HG02678 (cell line): ENCODE data around the gene HCRTR2.
A peak's percentile ranks its signal among the peaks of the same experiment; 100 is the strongest.
"Not testable (repeated sequence)": the region's sequence is repeated elsewhere in the genome, so short reads cannot be mapped to it uniquely, and the experiment has no call there.

Experiments
- ATAC-seq: cut with Tn5 transposase; IDR thresholded peaks from one replicate; pipeline ENCODE4 v1.9.1; 2021; ENCODE audit warnings: mild to moderate bottlenecking, moderate library complexity; ENCODE audit not compliant: unreplicated experiment

Gene HCRTR2

DNA sequence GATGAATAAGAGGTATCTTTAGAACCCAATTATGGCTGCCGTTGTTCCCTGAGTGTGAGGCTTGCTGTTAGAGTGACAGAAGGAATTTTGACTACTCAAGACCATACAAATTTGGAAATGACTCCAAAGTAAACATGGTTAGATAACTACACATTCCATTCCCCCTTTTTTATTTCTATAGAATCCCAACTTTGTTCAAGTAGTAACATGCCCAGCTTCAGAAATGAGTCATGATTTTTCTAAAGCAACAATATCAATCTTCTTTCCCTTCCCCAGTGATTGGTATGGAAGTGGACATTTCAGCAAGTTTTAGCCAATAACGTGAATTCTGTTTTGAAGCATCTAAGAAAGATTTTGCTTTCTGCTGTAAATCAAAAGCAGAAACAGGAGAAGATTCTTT lies 37.8 kb downstream of the HCRTR2 start:
- no peak for ATAC-seq

DNA sequence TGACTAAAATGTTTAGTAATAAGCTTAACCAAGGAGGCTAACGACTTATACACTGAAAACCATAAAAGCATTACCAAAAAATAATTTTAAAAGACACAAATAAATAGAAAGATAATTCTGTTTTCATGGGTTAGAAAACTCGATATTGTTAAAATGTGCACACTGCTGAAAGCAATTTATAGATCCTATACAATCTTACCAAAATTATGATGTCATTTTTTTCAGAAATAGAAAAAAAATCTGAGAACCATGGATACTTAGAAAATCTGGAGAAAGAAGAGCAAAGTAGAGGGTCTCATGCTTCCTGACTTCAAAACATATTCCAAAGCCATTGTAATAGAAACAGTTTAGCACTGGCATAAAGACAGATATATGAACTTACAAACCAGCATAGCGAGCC lies 46.6 kb downstream of the HCRTR2 start:
- ATAC-seq, result no peak

DNA sequence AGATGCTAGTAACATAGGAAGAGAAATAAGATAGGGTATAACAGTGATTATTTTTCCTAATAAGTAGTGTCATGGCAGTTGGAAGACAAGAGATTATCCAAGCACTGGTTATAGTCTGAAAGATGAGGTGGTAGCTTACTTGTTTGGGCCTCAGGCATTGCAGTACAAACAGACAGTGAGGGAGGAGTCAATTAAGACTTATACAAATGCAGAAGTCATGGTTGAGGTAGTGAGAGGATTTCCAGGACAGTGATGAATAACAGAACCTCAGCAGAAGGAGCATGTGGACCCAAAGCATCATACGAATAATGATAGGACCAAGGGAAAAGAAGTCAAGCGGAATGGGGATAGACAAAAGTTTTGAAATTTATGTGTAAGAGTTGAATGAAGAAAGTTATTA lies 53.5 kb downstream of the HCRTR2 start:
- no peak for ATAC-seq

DNA sequence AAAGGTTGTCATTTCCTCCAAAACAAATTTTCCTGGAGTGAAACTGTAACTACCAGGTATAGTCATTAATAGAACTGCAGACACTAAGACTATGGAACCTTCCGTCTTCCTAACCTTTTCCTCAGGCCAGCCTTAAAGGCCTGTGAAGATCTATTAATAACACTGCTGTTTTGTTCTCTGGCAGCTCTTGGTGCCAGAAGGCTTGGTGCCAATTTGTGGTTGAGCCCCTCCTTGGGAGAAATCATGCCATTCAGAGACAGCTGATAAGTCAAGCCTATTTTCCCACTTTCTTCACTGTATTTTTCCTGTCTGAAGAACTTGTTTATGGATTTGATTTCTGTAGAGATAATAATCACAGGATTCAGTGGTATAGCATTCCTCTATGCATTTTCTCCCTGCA lies 64.8 kb downstream of the HCRTR2 start:
- ATAC-seq, result no peak

GRCh38 chr6:55240975-55241605 lies 66.8 kb downstream of the HCRTR2 start:
- not testable (repeated sequence) for ATAC-seq

DNA sequence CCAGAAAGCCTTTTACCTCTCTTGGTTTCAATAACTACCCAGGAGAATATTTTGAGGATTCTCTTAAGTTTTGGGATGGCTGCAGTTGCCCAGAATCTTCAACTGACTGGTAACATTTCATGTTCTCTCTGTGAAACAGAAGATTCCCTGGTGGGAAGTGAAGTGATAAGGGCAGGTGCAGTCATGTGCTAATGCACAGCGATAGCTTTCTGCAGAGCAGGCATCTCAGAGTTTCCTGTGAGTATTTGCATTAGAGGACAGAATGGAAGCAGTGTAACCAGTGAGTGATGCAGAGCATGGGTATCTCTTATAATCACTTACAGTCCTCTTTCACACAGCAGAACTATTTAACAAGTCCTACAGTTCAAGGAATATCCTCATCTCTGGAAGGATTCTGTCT lies 76.1 kb downstream of the HCRTR2 start:
- ATAC-seq, result no peak

- ATAC-seq, result no peak
Observed at GRCh38 chr6:55255113-55255512, 80.8 kb downstream of the HCRTR2 start.

DNA sequence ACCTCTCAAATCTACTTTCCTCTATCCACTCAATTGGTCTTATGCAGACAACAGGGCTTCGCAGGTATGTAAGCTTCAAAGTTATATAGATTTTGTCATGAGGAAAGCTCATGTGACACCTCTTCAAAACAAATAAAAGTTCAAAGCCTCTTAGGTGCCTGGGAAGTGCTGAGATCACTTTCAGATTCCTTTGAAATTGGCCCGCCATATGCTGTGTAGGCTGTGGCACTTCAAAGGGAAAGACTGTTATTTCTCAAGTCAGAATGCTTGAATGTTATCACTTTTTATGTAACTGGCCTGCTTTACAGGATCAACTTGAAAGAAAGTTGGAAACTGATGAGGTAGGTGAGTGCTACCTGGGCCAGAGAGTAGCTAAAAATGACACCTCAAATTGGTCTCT lies 85.9 kb downstream of the HCRTR2 start:
- no peak for ATAC-seq

- ATAC-seq, result no peak
Observed at GRCh38 chr6:55265409-55266114, 91.2 kb downstream of the HCRTR2 start.

DNA sequence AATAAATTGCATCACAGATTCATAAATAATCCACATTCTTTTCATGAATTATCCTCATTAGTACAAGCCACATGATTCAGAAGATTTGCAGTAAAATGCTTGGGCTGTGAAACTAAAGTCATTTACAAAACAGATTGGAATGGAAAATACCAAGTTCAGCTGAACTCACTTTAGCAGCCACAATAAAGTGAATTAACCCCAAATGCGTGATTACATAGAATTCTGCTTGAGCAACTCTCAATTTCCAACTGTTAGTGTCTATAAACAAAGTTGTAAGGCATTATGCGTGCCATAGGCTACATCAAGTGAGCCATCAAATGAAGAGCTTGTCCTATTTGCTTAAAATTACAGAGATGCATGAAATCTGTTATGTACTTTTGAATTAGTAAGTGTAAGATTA lies 92.6 kb downstream of the HCRTR2 start:
- ATAC-seq, result no peak

DNA sequence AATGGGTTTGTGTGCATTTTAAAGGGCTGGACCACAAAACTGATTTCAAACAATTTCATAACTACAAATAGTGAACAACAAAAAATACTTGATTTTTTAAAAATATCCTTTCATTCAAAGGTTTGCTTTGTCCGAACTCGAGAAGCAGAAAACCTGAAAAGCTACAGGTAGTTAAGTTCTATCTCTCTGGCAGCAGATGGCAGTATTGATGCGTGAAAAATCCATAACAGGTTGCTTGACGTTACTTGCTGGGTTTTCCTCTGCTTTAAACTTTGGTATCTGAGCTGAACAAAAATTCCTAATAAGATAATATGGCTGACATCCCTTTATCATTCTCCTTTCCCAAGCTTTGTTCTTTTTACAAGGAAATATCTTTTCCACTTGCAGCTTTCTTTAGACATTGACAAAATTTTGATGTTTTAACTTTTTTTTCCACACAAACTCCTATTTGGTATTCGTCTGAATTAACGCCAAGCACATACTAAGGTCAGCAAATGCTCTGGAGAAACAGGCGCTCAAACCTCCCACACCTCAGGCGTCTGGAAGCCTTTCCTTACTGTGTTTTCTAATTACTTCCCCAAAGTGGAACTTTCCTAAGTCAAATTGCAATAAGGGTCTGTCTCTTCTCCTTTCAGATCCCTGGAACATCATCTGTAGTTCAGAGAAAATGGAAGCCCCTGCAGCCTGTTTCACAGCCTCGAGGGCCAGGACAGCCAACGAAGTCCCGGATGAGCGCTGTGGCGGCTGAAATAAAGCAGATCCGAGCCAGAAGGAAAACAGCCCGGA lies 102.6 kb downstream of the HCRTR2 start:
- peak; percentile 55 for ATAC-seq

GRCh38 chr6:55277646-55278045 lies 103.3 kb downstream of the HCRTR2 start:
- no peak for ATAC-seq

DNA sequence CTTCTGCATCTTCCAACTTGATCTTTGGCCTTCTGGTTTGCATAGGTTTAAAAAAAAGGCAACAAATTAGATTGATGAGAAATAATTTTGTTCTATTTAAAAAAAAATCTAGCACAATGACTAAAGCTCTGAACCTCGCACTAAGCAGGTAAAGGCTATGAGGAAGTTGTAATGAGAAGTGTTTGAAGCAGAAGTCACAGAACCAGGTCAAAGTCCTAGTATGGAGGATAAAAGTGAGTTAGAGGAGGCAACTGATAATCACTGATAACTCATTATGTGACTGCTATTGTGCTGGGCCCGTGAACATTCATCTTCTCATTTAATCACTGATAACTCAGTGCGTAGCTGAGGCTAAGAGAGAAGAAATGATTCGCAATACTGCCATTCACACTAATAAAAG lies 106.9 kb downstream of the HCRTR2 start:
- no peak for ATAC-seq

DNA sequence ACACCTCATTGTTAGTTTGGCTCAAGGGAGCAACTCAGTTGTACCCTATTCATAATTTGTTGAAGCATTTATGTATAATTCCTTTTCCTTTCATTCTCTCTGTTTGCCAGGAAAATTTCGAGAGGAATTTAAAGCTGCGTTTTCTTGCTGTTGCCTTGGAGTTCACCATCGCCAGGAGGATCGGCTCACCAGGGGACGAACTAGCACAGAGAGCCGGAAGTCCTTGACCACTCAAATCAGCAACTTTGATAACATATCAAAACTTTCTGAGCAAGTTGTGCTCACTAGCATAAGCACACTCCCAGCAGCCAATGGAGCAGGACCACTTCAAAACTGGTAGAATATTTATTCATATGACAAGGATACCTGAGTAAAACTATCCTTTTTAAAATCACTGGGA lies 107.8 kb downstream of the HCRTR2 start:
- no peak for ATAC-seq

DNA sequence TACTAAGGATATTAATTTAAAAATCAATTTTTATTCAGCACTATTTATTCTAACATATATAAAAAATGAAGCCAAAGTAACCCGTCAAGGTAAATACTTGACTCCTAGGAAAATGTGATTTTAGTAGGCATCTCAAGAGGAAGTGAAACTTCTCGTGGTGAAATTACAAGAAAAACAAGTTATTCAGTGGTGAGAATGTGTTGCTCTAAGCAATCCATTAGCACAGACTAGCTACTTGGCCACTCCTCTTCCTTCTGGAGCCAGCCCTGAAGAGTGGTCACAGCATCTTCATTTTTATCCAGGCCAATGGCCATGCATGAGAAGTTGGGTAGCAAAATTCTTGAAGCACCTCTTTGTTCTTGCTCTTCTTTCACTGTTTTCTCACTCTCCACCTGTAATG lies 112.5 kb downstream of the HCRTR2 start:
- no peak for ATAC-seq

DNA sequence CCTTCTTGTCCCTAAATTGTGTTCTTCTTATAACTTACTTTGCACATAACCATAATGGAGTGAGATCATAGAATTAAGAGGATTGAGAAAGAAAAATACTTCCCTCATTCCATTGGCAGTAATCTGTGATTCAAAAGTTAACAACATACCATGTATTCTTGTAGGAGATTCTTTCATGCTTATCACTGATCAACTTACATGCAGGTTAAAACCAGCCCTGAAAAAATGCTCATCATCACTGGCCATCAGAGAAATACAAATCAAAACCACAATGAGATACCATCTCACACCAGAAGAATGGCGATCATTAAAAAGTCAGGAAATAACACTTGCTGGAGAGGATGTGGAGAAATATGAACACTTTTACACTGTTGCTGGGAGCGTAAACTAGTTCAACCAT lies 116.4 kb downstream of the HCRTR2 start:
- no peak for ATAC-seq

GRCh38 chr6:55293116-55293515 lies 118.8 kb downstream of the HCRTR2 start:
- no peak for ATAC-seq

DNA sequence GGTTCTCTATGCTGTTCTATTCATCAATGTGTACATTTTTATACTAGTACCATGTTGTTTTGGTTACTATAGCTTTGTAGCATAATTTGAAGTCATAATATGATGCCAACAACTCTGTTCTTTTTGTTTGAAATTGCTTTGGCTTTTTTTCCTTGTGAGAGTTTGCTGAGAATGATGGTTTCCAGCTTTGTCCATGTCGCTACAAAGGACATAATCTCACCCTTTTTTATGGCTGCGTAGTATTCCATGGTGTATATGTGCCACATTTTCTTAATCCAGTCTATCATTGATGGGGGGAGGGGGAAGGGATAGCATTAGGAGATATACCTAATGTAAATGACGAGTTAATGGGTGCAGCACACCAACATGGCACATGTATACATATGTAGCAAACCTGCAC lies 122.9 kb downstream of the HCRTR2 start:
- ATAC-seq, result not testable (repeated sequence)

- no peak for ATAC-seq
Observed at GRCh38 chr6:55299286-55299985, 125.1 kb downstream of the HCRTR2 start.

- ATAC-seq, result no peak
Observed at GRCh38 chr6:55304747-55305146, 130.4 kb downstream of the HCRTR2 start.

DNA sequence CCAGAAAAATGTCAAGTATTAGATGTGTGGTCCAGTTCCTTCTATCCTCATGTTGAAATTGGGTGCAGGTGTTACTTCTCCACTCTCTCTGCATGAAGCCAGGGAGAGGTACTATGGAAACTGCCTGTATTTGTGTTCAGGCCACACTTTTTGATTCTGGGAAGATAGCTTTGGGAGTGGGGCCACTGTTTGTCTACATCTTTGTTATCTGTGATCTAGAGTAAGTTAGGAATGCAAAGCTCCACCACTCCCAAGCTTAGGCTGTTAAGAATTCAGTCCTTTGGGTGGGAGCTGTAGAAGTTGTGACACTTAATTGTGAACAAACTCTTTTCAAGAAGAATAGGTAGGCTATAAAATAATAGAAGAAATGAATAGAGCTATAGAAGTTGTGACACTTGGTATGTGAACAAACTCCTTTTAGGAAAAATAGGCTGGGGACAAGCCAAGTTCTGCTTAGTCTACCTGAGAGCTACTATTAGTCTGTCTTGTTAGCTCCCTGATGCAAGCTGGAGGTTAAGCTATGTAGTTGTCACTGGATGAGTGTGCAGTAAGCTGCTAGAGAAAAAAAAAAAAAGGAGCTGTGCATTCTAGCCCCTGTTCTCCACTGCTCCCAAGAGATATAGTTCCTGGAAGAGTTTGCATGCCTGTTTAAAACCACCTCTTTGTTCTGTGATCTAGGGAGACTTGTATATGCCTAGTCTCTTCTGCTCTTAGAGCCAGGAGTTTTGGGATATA lies 145.8 kb downstream of the HCRTR2 start:
- no peak for ATAC-seq
